Iris pigment epithelial cell (primary cell): ENCODE data around the gene CTNNBL1.
"Not testable (repeated sequence)": the region's sequence is repeated elsewhere in the genome, so short reads cannot be mapped to it uniquely, and the experiment has no call there.

Source experiments
- DNase-seq: peaks from one replicate; pipeline ENCODE4 v3.0.0-alpha.2; 2011; ENCODE audit warnings: low read depth

CTNNBL1 gene

GRCh38 chr20:37706298-37706697, 12.5 kb downstream of the CTNNBL1 start:
- DNase-seq: no peak

DNA sequence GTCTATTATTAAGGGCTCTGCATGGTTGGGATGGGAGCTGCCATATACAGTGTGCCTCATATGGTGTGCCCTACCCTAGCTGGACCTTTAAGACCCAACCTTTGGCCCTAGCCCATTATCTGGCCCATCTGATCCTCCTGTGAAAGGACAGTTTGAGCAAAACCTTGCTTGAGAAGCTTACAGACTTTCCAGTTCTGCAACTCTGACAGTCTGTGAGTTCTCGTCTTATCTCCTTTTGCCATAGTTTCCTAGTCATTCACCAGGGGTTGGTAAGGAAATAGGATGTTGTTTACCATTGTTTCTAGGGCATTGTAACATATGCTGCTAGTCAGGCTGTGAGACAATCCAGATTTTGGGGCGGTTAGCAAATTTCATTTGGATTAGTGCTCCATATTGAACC, 17.2 kb downstream of the CTNNBL1 start:
- peak; percentile 23 for DNase-seq

GRCh38 chr20:37711994-37712964, 18.4 kb downstream of the CTNNBL1 start:
- no peak for DNase-seq

DNA sequence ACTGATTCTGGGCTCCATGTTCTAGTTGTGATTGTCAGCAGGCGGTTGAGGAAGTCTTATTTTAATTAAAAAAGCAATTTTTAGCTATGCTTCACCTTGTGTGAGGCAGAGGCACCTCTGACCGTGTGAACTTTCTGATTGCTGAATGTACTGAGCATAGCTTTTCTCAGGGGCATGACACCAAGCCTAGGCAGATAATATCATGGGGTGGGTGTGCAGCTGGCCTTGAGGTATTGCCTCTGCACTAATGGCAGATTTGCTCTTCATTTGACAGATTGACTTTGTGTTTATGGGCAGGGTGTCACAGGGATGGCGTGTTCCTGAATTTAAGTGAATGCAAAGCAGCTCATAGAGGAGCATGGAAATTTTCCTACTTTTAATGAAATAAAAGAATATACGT, 19.6 kb downstream of the CTNNBL1 start:
- no peak for DNase-seq

DNA sequence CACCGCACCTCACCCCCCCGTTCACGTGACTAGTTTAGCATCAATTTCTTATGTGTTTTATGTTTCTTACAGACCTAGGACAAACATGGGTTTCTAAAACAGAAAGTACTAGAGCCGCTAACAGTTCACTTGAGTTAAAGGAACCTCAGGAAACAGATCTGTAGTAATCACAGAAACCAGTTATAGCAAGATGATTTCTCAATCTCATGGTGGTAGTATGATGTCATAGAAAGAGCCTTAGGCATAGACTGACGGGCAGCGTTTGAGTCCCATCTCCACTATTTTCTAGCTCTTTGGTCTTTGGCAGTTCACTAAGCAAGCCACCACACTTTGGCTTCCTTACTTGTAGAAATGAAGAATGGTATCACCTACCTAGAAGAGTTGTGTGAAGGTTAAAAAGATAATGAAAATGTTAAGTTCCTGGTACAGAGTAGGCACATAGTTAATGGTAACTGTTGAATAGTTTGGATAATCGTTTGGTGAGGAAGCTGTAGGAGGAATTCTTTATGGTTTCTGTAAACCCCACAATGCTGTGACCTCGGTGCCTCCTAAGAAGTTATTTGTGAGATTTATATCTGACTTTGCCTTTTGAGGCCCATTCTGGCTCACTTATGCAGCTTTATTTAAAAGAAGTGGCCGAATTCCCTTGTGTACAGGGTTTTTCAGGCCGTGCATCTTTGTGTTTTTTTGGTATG, 21.3 kb downstream of the CTNNBL1 start:
- DNase-seq: peak; percentile 84

DNA sequence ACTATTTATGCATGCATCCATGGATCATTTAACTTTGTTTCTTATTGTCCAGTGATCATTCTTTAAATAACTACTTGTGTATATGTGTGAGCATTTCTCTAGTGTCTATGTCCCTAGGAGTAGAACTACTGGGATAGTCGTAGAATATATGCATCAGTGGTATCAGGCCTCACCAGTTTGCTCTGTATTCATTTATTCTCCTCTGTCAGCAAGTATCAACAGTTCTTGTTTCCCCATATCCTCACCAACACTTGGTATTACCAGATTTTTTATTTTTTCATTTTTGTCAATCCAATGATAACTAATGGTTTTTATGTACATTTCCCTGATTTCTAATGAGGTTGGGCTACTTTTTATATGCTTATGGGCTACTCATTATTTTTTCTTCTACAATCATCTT, 27.9 kb downstream of the CTNNBL1 start:
- DNase-seq: no peak

DNA sequence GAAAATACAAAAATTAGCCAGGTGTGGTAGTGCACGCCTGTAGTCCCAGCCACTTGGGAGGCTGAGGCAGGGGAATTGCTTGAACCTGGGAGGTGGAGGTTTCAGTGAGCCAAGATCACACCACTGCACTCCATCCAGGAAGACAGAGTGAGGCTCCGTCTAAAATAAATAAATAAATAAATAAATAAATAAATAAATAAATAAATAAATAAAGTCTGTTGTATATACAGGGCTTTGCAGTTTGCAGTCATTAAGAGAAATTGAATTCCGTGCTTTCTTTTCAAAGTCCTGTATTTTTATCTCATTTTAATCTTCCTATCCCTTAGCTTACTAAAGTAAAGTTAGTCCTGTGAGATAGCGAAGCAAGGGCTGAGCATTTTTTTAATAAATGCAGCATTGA, 28.5 kb downstream of the CTNNBL1 start:
- not testable (repeated sequence) for DNase-seq

DNA sequence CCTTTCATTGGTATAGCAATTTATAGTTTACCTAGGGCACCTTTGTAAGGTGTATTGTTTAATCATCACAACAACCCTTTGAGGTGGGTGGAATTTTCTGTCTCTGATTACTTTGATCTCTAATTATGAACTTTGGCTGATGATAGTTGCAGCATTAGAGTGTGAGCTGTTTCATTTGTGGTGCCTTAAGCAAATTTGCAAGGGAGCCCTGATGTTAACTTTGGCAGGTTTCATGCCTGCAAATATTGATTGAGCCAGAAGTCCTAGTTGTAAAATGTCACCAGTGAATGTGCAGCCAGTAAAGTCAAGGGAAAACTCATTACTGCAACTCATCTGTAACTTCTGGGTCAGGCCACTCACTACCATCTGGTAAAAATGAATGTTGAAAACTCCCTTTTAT, 29.8 kb downstream of the CTNNBL1 start:
- DNase-seq: no peak

GRCh38 chr20:37725165-37725564, 31.3 kb downstream of the CTNNBL1 start:
- no peak for DNase-seq

DNA sequence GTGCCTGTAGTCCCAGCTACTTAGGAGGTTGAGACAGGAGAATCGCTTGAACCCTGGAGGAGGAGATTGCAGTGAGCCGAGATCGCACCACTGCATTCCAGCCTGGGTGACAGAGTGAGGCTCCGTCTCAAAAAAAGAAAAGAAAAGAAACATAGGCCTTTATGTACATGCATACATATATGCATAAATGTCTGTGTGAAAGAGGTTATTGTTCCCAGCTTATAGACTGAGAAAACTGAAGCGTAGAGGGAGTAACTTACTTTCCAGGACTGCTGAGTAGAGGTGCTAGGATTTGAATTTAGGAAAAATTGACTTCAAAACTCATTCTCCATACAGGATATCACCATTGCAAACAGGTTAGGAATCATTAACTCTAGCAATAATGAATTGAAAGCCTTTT, 32.0 kb downstream of the CTNNBL1 start:
- DNase-seq: no peak

GRCh38 chr20:37726321-37726720, 32.5 kb downstream of the CTNNBL1 start:
- DNase-seq: peak; percentile 17

DNA sequence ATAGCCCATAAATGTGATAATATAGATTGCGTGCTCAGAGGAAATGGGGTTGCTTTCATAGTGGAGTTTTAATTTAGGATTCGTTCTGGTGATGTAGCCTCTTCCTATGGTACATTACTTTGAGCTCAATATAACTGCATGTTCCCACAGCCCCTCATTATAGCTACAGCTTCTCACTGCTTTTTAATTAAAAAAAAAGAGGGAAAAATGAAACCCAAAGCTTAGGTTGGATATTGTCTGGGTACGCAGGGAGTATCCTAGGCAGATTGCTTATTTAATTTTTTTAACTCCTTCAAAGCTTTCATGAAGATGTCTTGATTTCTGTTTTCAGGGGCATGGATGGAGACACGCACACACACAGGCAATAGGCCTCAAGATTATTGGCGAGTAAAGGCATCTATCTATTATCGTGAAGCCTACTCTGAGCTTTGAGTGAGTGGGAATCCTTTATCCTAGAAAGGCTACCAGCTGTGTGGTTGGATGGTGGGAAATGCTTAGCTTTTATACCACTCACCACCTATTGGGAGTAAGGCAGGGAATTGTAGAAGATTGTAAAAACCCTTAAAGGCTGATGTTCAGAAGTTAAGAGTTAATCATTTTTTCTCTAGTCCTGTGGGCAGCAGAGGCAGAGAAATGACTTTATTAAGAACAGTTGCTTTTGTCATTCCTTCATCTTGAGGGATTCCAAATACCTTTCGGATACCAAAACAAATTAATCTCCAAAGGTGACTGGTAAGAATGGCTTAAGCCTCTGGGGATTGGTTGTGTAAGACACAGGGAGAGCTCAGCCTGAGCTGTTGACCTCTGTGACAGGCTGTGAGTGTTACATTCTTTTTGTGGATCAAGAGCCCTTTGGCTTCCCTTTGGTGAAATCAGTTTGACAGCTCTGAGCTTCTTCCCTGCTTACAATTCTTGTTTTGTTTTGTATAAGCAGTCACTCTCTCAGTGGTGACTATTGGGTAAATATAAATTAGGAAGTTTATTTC, 33.4 kb downstream of the CTNNBL1 start:
- peak; percentile 73 for DNase-seq

DNA sequence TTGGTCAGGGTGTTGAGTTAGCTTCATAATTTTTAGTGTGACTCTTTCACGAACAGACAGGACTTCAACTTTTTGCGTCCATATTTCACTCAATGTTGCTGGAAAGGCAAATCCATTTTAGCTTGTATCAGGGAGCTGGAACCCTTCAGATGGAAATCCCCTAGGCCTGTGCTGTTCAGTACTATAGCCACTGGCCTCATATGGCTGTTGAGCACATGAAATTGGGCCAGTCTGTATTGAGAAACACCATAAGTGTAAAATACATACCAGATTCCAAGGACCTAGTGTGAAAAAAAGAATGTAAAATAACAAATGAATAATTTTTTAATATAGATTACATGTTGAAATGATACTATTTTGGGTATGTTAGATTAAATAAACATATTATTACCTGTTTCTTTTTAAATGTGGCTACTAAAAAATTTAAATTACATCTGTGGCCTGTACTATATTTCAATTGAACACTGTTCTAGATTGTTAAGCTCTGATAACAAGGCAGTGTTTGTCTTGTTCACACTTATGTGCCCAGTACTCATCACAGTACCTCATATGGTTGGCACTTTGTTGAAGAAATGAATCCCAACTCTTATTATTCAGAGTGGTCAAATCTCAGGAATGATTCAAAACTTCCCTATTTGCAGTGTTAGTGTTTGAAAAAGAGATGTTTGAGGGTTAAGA, 34.3 kb downstream of the CTNNBL1 start:
- DNase-seq: peak; percentile 50

DNA sequence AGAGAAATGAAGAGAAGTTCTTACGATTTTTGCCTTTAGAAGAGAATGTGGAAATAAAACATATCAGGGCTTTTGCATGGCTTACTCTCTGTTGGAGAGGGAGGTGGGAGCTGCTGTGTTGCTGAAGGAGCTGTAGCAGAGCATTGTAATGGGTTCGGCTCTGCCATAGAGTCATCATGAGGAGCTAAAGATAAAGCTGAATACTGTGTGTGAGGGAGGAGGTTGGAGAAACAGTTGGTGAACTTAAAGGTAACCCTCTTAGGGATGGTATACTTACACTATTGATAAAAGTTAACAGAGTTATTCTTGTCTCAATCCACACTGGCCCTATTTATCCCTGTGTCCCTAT, 34.8 kb downstream of the CTNNBL1 start:
- no peak for DNase-seq

- no peak for DNase-seq
Observed at GRCh38 chr20:37729452-37729851, 35.6 kb downstream of the CTNNBL1 start.

DNA sequence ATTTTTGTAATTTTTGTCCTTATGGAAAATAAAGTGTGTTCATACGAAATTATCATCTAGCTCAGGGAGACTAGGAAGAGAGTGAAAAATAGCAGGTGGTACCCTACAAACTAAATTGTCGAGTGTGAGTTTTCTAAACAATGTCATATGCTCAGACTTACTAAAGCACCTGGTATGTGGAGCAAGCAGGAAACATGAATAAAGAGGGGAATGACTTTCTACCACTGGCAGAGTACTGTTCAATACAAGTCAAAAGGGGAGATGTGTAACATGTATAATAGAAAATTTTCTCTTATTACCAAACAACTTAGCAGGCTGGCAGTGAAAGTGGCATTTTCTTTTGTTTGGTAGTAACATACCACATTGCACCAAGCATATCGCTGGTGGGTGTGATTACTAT, 36.1 kb downstream of the CTNNBL1 start:
- DNase-seq: peak; percentile 55

DNA sequence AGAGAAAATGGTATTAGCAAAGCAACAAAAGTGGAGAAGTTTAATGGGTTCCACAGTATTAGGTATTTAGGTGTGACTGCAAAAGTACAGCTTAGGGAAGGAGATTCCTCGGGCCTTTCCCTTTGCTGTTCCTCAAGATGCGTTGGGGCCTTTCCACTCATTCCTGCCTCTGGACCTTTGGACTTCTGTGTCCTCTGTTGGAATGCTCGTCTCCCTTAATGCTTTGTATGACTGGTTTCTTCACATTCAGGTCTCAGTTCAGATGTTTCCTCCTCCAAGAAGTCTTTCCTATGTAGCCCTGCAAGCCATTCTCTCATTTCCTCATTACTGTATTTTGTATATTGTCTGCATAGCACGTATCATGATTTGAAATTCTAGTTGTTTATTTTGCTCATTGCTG, 39.6 kb downstream of the CTNNBL1 start:
- no peak for DNase-seq

DNA sequence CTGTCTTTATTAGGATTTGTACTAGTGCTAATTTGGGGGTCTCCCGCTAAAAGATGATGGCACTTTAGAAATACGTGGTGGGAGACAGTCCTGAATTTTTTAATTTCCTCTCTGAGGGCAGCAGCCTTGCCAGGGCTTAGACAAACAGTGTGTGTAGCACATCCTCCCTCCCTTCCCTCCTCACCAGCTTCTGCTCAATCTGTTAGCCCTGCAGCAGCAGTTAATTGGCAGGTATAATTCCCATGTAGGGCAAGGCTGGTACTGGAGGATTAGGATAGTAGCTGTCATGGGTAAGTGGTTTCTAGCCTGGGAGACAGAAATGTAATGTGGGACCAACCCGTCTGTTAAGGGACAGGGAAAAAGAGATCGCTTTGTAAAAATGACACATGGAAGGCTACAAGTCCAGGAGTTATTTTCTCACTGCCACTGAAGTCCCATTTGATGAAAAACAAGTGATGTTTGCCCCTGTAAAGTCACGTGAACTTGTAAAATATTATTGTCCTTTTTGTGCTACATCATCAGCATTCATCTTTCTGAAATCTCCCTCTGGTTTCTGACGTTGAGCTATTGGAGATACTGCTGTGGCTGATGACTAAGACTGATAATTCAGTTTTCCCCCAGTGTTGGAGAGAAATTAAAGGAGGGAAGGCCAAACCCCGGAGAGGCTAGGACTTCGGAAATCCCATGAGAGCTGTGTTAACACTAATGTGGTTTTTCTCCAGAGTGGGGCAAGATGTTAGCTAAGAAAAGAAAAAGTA, 40.6 kb downstream of the CTNNBL1 start:
- DNase-seq: peak; percentile 58

- DNase-seq: no peak
Observed at GRCh38 chr20:37735541-37735940, 41.7 kb downstream of the CTNNBL1 start.

DNA sequence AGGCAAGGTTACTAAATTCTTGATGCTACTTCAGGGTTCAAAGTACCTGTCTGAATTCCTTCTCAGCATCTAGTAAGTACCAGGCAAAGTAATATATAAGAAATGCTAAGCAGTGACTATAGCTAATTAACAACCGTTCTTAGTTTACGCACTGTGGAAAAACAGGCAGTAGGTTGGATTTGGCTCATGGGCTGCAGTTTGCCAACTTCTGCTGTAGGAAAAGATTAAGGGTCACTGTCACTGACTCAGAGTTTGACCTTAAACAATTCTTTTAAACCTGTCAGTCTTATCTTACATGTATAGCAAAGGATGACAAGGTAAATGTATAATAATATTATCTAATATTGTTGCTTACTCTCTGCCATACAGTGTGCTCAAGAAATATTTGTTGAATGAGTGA, 42.3 kb downstream of the CTNNBL1 start:
- DNase-seq: no peak
